K562 (cell line): ENCODE data around the gene COL4A1. TPM values are rescaled to one million over a fixed set of nuclear protein-coding genes. Genes with fewer than 3 reads are reported as not detected.

Experiments
- ATAC-seq: fragments of 200-7000 bp; cut with Tn5 transposase; 3 replicates; pipeline ENCODE4 v1.9.1; 2020; ENCODE audit warnings: moderate library complexity
- BruUV-seq: library from RNA; stranded (reverse); fragments of 400-500 nt; replicated peaks from 2 replicates; lab custom pipeline; 2021; lab: Mats Ljungman, UMichigan
- CTCF ChIA-PET: fragments of 300-600 bp; formaldehyde crosslinking; extraction: SDS; loops from one replicate; lab custom pipeline; 2021; ENCODE audit warnings: low intra/inter-chr PET ratio; lab: Yijun Ruan, JAX
- POLR2A ChIA-PET: fragments of 300-600, 350-650 bp; sonication (Branson Sonifier 250); formaldehyde crosslinking; extraction: SDS; loops from one replicate; lab custom pipeline; 2021; ENCODE audit warnings: antibody characterized with exemption, inconsistent platforms; lab: Yijun Ruan, JAX
- DNase-seq, 4 experiments: peaks; one replicate each; pipeline versions ENCODE4 v3.0.0 to v3.0.0-alpha.2; 2011 to 2018; ENCODE audit warnings: low spot score in 3 of 4, mixed read lengths in 3 of 4; ENCODE audit errors: extremely low read depth in 1 of 4
- FAIRE-seq: peaks from 2 replicates; lab custom pipeline; 2011; peaks lifted over from hg19 to GRCh38; lab: Jason Lieb, UNC
- H2AFZ ChIP-seq: 2 replicates; pipeline ENCODE4 v1.6.0; 2011; ENCODE audit warnings: low read depth, low read length, control low read depth, inconsistent platforms
- H3K27ac ChIP-seq: fragments of 200-600 bp; 3 replicates; pipeline ENCODE4 v1.8.0; 2011; ENCODE audit warnings: low read depth, mild to moderate bottlenecking, control low read depth, inconsistent platforms, low read length, moderate library complexity, mixed read lengths; ENCODE audit errors: extremely low read depth
- H3K27me3 ChIP-seq, 2 experiments: fragments of 300-600 bp in 1 of 2; 2 replicates in 1 of 2; 3 replicates in 1 of 2; pipeline versions ENCODE4 v1.6.0 to v1.8.0; 2011; ENCODE audit warnings: inconsistent platforms in 2 of 2, low read length in 2 of 2, mild to moderate bottlenecking in 1 of 2, mixed read lengths in 1 of 2, moderate library complexity in 1 of 2; ENCODE audit not compliant: control insufficient read depth in 2 of 2, insufficient read depth in 2 of 2
- H3K36me3 ChIP-seq: fragments of 300-600 bp; 3 replicates; pipeline ENCODE4 v1.8.0; 2011; ENCODE audit warnings: mild to moderate bottlenecking, low read length, inconsistent platforms; ENCODE audit not compliant: control insufficient read depth, insufficient read depth
- H3K4me1 ChIP-seq, 2 experiments: fragments of 200-600 bp in 1 of 2; replicated peaks in 1 of 2; 2 replicates in 1 of 2; 3 replicates in 1 of 2; pipeline versions ENCODE4 v1.5.1 to v1.8.0; 2011; ENCODE audit warnings: inconsistent platforms in 2 of 2, low read length in 2 of 2, mild to moderate bottlenecking in 1 of 2, mixed read lengths in 1 of 2, moderate library complexity in 1 of 2; ENCODE audit not compliant: control insufficient read depth in 2 of 2, insufficient read depth in 2 of 2
- H3K4me2 ChIP-seq: 2 replicates; pipeline ENCODE4 v1.6.1; 2011; ENCODE audit warnings: low read length, control low read depth, inconsistent platforms, mixed read lengths; ENCODE audit not compliant: insufficient read depth
- H3K4me3 ChIP-seq: fragments of 200-600 bp; sonication (generic), shearing (Covaris generic); 2 replicates; pipeline ENCODE4 v1.5.1; 2016; ENCODE audit warnings: control low read depth, inconsistent platforms
- H3K79me2 ChIP-seq: fragments of 200-600 bp; 3 replicates; pipeline ENCODE4 v1.8.0; 2011; ENCODE audit warnings: low read length, inconsistent platforms; ENCODE audit not compliant: control insufficient read depth, insufficient read depth
- H3K9ac ChIP-seq, 2 experiments: 2 replicates each; pipeline versions ENCODE4 v1.6.0 to v1.6.1; 2011; ENCODE audit warnings: low read depth in 2 of 2, low read length in 2 of 2, control low read depth in 1 of 2, inconsistent platforms in 1 of 2, mild to moderate bottlenecking in 1 of 2, mixed read lengths in 1 of 2; ENCODE audit not compliant: insufficient read depth in 1 of 2
- H3K9me1 ChIP-seq: one replicate; pipeline ENCODE4 v1.6.0; 2011; ENCODE audit warnings: inconsistent platforms, mild to moderate bottlenecking, low read length, moderate library complexity; ENCODE audit not compliant: control insufficient read depth, insufficient read depth
- H3K9me3 ChIP-seq: replicated peaks from 2 replicates; pipeline ENCODE4 v1.5.1; 2011; ENCODE audit warnings: low read depth, low read length, inconsistent platforms; ENCODE audit not compliant: control insufficient read depth, insufficient read depth
- H4K20me1 ChIP-seq: replicated peaks from 2 replicates; pipeline ENCODE4 v1.6.1; 2011; ENCODE audit warnings: low read length, inconsistent platforms, mixed read lengths; ENCODE audit not compliant: control insufficient read depth, insufficient read depth
- ARID1B ChIP-seq: fragments of 450-650 bp; IDR thresholded peaks from 2 replicates; pipeline ENCODE4 v1.6.1; 2016; ENCODE audit warnings: antibody characterized with exemption, mild to moderate bottlenecking, inconsistent platforms
- CBFA2T3 ChIP-seq: fragments of 450-650 bp; IDR thresholded peaks from 2 replicates; pipeline ENCODE4 v1.6.1; 2017
- CBX1 ChIP-seq: sonication (generic); IDR thresholded peaks from 2 replicates; pipeline ENCODE4 v1.6.1; 2016; ENCODE audit warnings: antibody characterized with exemption, low read depth, mild to moderate bottlenecking
- CREBBP ChIP-seq: IDR thresholded peaks from one replicate; pipeline ENCODE4 v1.6.1; 2012; ENCODE audit warnings: low read depth, mild to moderate bottlenecking, control low read depth, inconsistent platforms, low read length
- ELF2 ChIP-seq: fragments of 250-450 bp; sonication (Bioruptor Pico); IDR thresholded peaks from 2 replicates; pipeline ENCODE4 v1.5.0; 2021; ENCODE audit warnings: mild to moderate bottlenecking
- ETV1 ChIP-seq: fragments of 450-650 bp; conservative IDR thresholded peaks from 2 replicates; pipeline ENCODE4 v1.6.1; 2016; ENCODE audit warnings: missing genetic modification characterization, control low read depth, low read depth, missing compliant biosample characterization
- EWSR1 ChIP-seq: fragments of 450-650 bp; IDR thresholded peaks from 2 replicates; pipeline ENCODE4 v1.6.1; 2018; ENCODE audit warnings: borderline replicate concordance, mild to moderate bottlenecking, low read depth, moderate library complexity; ENCODE audit not compliant: partially characterized antibody
- FOXK1 ChIP-seq: sonication (generic); formaldehyde crosslinking; IDR thresholded peaks from 2 replicates; pipeline ENCODE4 v1.8.0; 2022; ENCODE audit warnings: missing genetic modification reagents, mild to moderate bottlenecking, borderline replicate concordance
- GTF3C2 ChIP-seq: IDR thresholded peaks from 3 replicates; pipeline ENCODE4 v1.6.1; 2011; ENCODE audit warnings: borderline replicate concordance, mild to moderate bottlenecking, moderate library complexity; ENCODE audit not compliant: insufficient read length; ENCODE audit errors: extremely low read depth
- HMBOX1 ChIP-seq: sonication (generic); IDR thresholded peaks from 2 replicates; pipeline ENCODE4 v1.6.1; 2016
- MAZ ChIP-seq, 2 experiments: fragments of 450-650 bp in 1 of 2; sonication (generic) in 1 of 2; formaldehyde crosslinking; IDR thresholded peaks in 1 of 2; conservative IDR thresholded peaks in 1 of 2; 2 replicates each; pipeline versions ENCODE4 v1.4.0 to v1.5.0; 2020; ENCODE audit warnings: mild to moderate bottlenecking in 1 of 2, missing genetic modification reagents in 1 of 2
- NR0B1 ChIP-seq: fragments of 450-650 bp; IDR thresholded peaks from one replicate; pipeline ENCODE4 v1.6.1; 2018; ENCODE audit warnings: mild to moderate bottlenecking, moderate library complexity; ENCODE audit not compliant: partially characterized antibody
- SRSF7 ChIP-seq: fragments of 200-400 bp; formaldehyde crosslinking; optimal IDR thresholded peaks from 2 replicates; pipeline ENCODE3; 2017; ENCODE audit warnings: mild to moderate bottlenecking, low read depth, low read length
- SRSF9 ChIP-seq: fragments of 200-400 bp; formaldehyde crosslinking; IDR thresholded peaks from 2 replicates; pipeline ENCODE4 v1.6.1; 2017; ENCODE audit warnings: low read depth, low read length, borderline replicate concordance
- TCF7 ChIP-seq: sonication (generic); IDR thresholded peaks from 2 replicates; pipeline ENCODE4 v1.6.1; 2016; ENCODE audit warnings: antibody characterized with exemption, borderline replicate concordance
- ZFP1 ChIP-seq: fragments of 450-650 bp; formaldehyde crosslinking; IDR thresholded peaks from 2 replicates; pipeline ENCODE4 v1.4.0; 2020; ENCODE audit warnings: mild to moderate bottlenecking, mixed read lengths
- ZNF695 ChIP-seq: fragments of 450-650 bp; formaldehyde crosslinking; IDR thresholded peaks from 2 replicates; pipeline ENCODE4 v1.4.0; 2020; ENCODE audit warnings: mild to moderate bottlenecking, moderate library complexity
- ZSCAN32 ChIP-seq: fragments of 450-650 bp; formaldehyde crosslinking; IDR thresholded peaks from 2 replicates; pipeline ENCODE4 v1.4.0; 2020; ENCODE audit warnings: mild to moderate bottlenecking, moderate library complexity
- WGBS: fragments of 100-300 bp; shearing (Covaris generic); methylation state at CpG from one replicate; pipeline ENCODE4 v1.1.6; 2016; ENCODE audit warnings: low coverage, mixed read lengths; ENCODE audit not compliant: insufficient coverage; ENCODE audit errors: missing lambda C conversion rate; 5-methylcytosine and 5-hydroxymethylcytosine counted together
- in situ Hi-C: fragments of 300-500 bp; cut with MboI; formaldehyde crosslinking; loops from 4 replicates; pipeline ENCODE4 v1.15.0; 2018; ENCODE audit warnings: inconsistent platforms, mixed read lengths
- intact Hi-C: fragments of 100-400 bp; cut with micrococcal nuclease; formaldehyde crosslinking; loops from 2 replicates; pipeline ENCODE4 v1.14.2; 2022
- polyA plus RNA-seq, 8 experiments: library from polyadenylated mRNA; depleted of rRNA in 4 of 8; stranded (reverse) in 5 of 8; unstranded in 3 of 8; fragments of >200 nt; fragmentation: Nextera tagmentation in 2 of 8; fragmentation: Illumina TruSeq in 1 of 8; extraction: Ambion mirVana in 2 of 8; extraction: Trizol in 1 of 8; gene quantifications; 2 replicates each; pipeline versions ENCODE4 v1.2.1 to v1.2.3, GENCODE V29; 2011 to 2014; ENCODE audit warnings: inconsistent platforms in 1 of 8, missing spikeins in 1 of 8
- total RNA-seq, 7 experiments: library from RNA; depleted of rRNA in 6 of 7; stranded (reverse); fragments of >200 nt in 6 of 7; fragmentation: Illumina TruSeq in 2 of 7; extraction: Trizol in 2 of 7; gene quantifications; 2 replicates each; pipeline versions ENCODE4 v1.2.1 to v1.2.3, GENCODE V29; 2011 to 2021; ENCODE audit warnings: low replicate concordance in 1 of 7

Gene COL4A1
- total and polyA plus RNA-seq, 9 of the 15 experiments (the other 6 are each of a cell fraction or from before 2014, with no cell fraction given): 0.35 TPM; not detected in 8

GRCh38 chr13:110185696-110186095 is 121.3 kb downstream of the COL4A1 start (continued):
- TF ChIP-seq FOXK1 (CRISPR knock-in tag): no peak
- TF ChIP-seq CBFA2T3: no peak
- no peak for TF ChIP-seq ZNF695 (CRISPR knock-in tag)
- TF ChIP-seq ARID1B: no peak
- no peak for TF ChIP-seq ELF2
- TF ChIP-seq SRSF7: no peak
- TF ChIP-seq ZSCAN32: no peak
- TF ChIP-seq EWSR1: no peak
- TF ChIP-seq MAZ (CRISPR knock-in tag; conservative IDR thresholded peaks at IDR 0.05 in 1 of 2, IDR thresholded peaks at IDR 0.05 in 1 of 2): no peak

- H3K4me2 ChIP-seq: no peak overlapping the region
- FAIRE-seq (no peak), DNase-seq (no peak), ATAC-seq (no peak)
- no peaks in the 10 kb centered on the region for H3K9me3 ChIP-seq
- H3K36me3 ChIP-seq: no peaks in the 10 kb centered on the region
- H3K79me2 ChIP-seq: no peaks in the 10 kb centered on the region
- H3K27me3 ChIP-seq: peaks cover 0 to 25% of the 10 kb centered on the region in 2 experiments; a peak in 2 of 5 replicates
- no peak overlapping the region for H3K4me3 ChIP-seq
- 0% methylated on average over 7 of the region's 7 CpGs for WGBS
- POLR2A ChIA-PET: interaction anchor here (0.6 kb wide), 1 partner anchor 615 kb away, joined by 3 read pairs; no protein-coding TSS in a partner anchor
- no peaks in the 10 kb centered on the region for H3K9me1 ChIP-seq
- H3K27ac ChIP-seq: no peak overlapping the region
- no peak overlapping the region for H3K9ac ChIP-seq
- CTCF ChIA-PET: no interaction called here
- H3K4me1 ChIP-seq: no peaks in the 10 kb centered on the region; a peak in 1 of 5 replicates
- in situ Hi-C loops: no loop called here
- intact Hi-C loops: no loop called here
- no peaks in the 10 kb centered on the region for H4K20me1 ChIP-seq
- no TSS peak for BruUV-seq
- H2AFZ ChIP-seq: no peak overlapping the region
- no peak for TF ChIP-seq ZSCAN32
- no peak for TF ChIP-seq TCF7
- TF ChIP-seq ETV1 (tag): no peak
- no peak for TF ChIP-seq CBX1
- TF ChIP-seq GTF3C2: no peak
- no peak for TF ChIP-seq CREBBP
- no peak for TF ChIP-seq ZFP1 (CRISPR knock-in tag)
- TF ChIP-seq HMBOX1: no peak
- TF ChIP-seq FOXK1 (CRISPR knock-in tag): no peak
- no peak for TF ChIP-seq NR0B1
- TF ChIP-seq SRSF9: no peak
Observed at GRCh38 chr13:110183910-110184309, 123.0 kb downstream of the COL4A1 start.
